Calu3 (cell line): ENCODE results near the gene SH3PXD2B. TPM values are rescaled to one million over a fixed set of nuclear protein-coding genes. Genes with fewer than 3 reads are reported as not detected.

Experiments used
- BruUV-seq: library from RNA; stranded (reverse); fragments of 400-500 nt; replicated peaks from 2 replicates; lab custom pipeline; 2021; lab: Mats Ljungman, UMichigan
- CTCF ChIA-PET: fragments of 300-600 bp; sonication (Branson Sonifier 250); formaldehyde crosslinking; loops from one replicate; lab custom pipeline; 2022; ENCODE audit warnings: antibody characterized with exemption; lab: Charles Lee
- DNase-seq: peaks from one replicate; pipeline ENCODE4 v3.0.0; 2022
- H3K27ac Mint-ChIP-seq: one replicate; pipeline ENCODE4 v1.8.0; 2022; ENCODE audit warnings: mixed read lengths; ENCODE audit not compliant: unreplicated experiment
- H3K27me3 Mint-ChIP-seq: one replicate; pipeline ENCODE4 v1.8.0; 2022; ENCODE audit warnings: mixed read lengths; ENCODE audit not compliant: unreplicated experiment
- H3K36me3 Mint-ChIP-seq: one replicate; pipeline ENCODE4 v1.8.0; 2022; ENCODE audit warnings: mild to moderate bottlenecking, moderate library complexity, mixed read lengths; ENCODE audit not compliant: insufficient read depth, unreplicated experiment
- H3K4me1 Mint-ChIP-seq: one replicate; pipeline ENCODE4 v1.8.0; 2022; ENCODE audit warnings: mild to moderate bottlenecking, low read depth, mixed read lengths; ENCODE audit not compliant: unreplicated experiment
- H3K4me3 Mint-ChIP-seq: one replicate; pipeline ENCODE4 v1.8.0; 2022; ENCODE audit warnings: mild to moderate bottlenecking, low read depth, moderate library complexity, mixed read lengths; ENCODE audit not compliant: unreplicated experiment
- H3K9me3 Mint-ChIP-seq: one replicate; pipeline ENCODE4 v1.8.0; 2022; ENCODE audit warnings: low read depth, mixed read lengths; ENCODE audit not compliant: unreplicated experiment
- CTCF ChIP-seq: fragments of 200-600 bp; IDR thresholded peaks from one replicate; pipeline ENCODE4 v1.8.0; 2022; ENCODE audit warnings: antibody characterized with exemption; ENCODE audit not compliant: unreplicated experiment
- intact Hi-C: fragments of 100-400 bp; cut with micrococcal nuclease; formaldehyde crosslinking; loops from one replicate; pipeline ENCODE4 v1.10.0; 2022; ENCODE audit not compliant: unreplicated experiment
- total RNA-seq: library from RNA; stranded (reverse); gene quantifications from 2 replicates; pipeline ENCODE4 v1.2.3, GENCODE V29; 2022

The SH3PXD2B gene
- total RNA-seq, 1 experiment from 2014 or later = 25.6 TPM

- TF ChIP-seq CTCF = no peak
- intact Hi-C loops = loop anchor here (1.0 kb wide), 1 partner anchor 16 kb away; no protein-coding TSS in a partner anchor
- H3K4me1 Mint-ChIP-seq = peaks cover 20% of the 10 kb centered on the region
These were observed 16.6 kb downstream of the SH3PXD2B start for GRCh38 chr5:172437445-172438318.

GRCh38 chr5:172436879-172437369, 17.4 kb downstream of the SH3PXD2B start:
- Mint-ChIP-seq H3K36me3 (peaks cover 17% of the 10 kb centered on the region), H3K4me1 (peaks cover 20% of the 10 kb centered on the region), H3K4me3 (no peak overlapping the region), H3K27me3 (no peaks in the 10 kb centered on the region), H3K9me3 (no peaks in the 10 kb centered on the region), H3K27ac (peak overlapping the region; percentile 59)
- no peak for TF ChIP-seq CTCF
- CTCF ChIA-PET = interaction anchor here (0.6 to 1.9 kb wide), 8 partner anchors 10 to 154 kb away, joined by 3 to 23 read pairs (median 4); partner anchors contain the start of gene UBTD2
- no peak for DNase-seq
- intact Hi-C loops = no loop called here
- BruUV-seq = no TSS peak

More at GRCh38 chr5:172437445-172438318, 16.6 kb downstream of the SH3PXD2B start:
- no TSS peak for BruUV-seq
- no peaks in the 10 kb centered on the region for H3K27me3 Mint-ChIP-seq
- peak overlapping the region; percentile 59 for H3K27ac Mint-ChIP-seq
- CTCF ChIA-PET = interaction anchor here (0.6 to 1.9 kb wide), 11 partner anchors 9 to 259 kb away, joined by 3 to 23 read pairs (median 4); partner anchors contain the start of gene UBTD2
- H3K36me3 Mint-ChIP-seq = peaks cover 17% of the 10 kb centered on the region
- H3K4me3 Mint-ChIP-seq = peak overlapping the region; percentile 16
- peak; percentile 94 for DNase-seq
- no peaks in the 10 kb centered on the region for H3K9me3 Mint-ChIP-seq

GRCh38 chr5:172436078-172436878, 18.0 kb downstream of the SH3PXD2B start:
- Mint-ChIP-seq H3K36me3 (peaks cover 17% of the 10 kb centered on the region), H3K27me3 (no peaks in the 10 kb centered on the region), H3K27ac (peak overlapping the region; percentile 59), H3K4me1 (peaks cover 20% of the 10 kb centered on the region), H3K9me3 (no peaks in the 10 kb centered on the region), H3K4me3 (no peak overlapping the region)
- intact Hi-C loops = no loop called here
- CTCF ChIA-PET = no interaction called here
- DNase-seq = no peak
- no TSS peak for BruUV-seq
- no peak for TF ChIP-seq CTCF

GRCh38 chr5:172435362-172436077, 18.8 kb downstream of the SH3PXD2B start:
- BruUV-seq = no TSS peak
- no peaks in the 10 kb centered on the region for H3K9me3 Mint-ChIP-seq
- intact Hi-C loops = no loop called here
- no peaks in the 10 kb centered on the region for H3K27me3 Mint-ChIP-seq
- H3K4me1 Mint-ChIP-seq = peaks cover 20% of the 10 kb centered on the region
- H3K4me3 Mint-ChIP-seq = no peak overlapping the region
- CTCF ChIA-PET = no interaction called here
- DNase-seq = no peak
- no peak for TF ChIP-seq CTCF
- H3K36me3 Mint-ChIP-seq = peaks cover 17% of the 10 kb centered on the region
- H3K27ac Mint-ChIP-seq = no peak overlapping the region
